Cerebellar nuclear complex (tissue), 1 donor: Measurements from ENCODE around the gene GOLM1.

Experiments used
- DNase-seq, 2 experiments: peaks; one replicate each; lab custom pipeline; 2025; lab: John Stamatoyannopoulos, UW

The GOLM1 gene

DNA sequence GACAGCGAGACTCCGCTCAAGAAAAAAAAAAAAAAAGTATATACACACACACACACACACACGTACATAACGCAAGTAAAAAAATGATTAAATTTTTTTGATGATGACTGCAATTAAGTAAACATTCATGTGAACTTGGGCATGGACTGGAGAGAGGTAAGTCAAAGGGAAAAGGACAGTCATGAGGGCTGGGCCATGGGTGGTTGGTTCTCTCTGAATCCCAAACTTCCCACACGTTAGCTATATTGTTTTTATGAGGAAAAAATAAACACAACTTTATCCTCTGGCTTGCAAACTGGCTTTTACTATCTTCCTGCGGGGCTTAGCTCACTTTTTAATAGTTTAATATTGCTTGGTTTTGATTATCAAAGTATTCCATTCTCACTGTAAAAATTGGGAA lies 53.7 kb downstream of the GOLM1 start:
- DNase-seq, result no peak

- no peak for DNase-seq
Measured at GRCh38 chr9:86043999-86044398, 55.4 kb downstream of the GOLM1 start.

DNA sequence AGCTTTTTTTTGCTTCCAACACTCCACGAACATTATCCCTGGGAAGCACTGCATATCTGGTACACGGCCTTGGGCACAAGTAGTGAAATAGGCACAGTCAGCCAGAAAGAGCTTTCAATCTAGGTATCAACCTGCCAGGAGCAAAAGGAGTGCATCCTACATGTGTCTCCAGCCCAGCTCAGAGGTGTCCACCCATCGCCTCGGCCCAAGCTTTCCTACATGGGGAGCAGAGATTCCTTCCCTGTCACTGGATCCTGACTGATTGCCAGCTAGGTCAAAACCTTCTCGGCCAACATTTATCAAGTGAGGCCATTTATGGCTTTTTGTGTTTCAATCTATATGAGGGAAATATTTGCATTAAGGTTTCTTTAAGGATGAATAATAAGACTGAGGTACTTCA lies 55.8 kb downstream of the GOLM1 start:
- no peak for DNase-seq

DNA sequence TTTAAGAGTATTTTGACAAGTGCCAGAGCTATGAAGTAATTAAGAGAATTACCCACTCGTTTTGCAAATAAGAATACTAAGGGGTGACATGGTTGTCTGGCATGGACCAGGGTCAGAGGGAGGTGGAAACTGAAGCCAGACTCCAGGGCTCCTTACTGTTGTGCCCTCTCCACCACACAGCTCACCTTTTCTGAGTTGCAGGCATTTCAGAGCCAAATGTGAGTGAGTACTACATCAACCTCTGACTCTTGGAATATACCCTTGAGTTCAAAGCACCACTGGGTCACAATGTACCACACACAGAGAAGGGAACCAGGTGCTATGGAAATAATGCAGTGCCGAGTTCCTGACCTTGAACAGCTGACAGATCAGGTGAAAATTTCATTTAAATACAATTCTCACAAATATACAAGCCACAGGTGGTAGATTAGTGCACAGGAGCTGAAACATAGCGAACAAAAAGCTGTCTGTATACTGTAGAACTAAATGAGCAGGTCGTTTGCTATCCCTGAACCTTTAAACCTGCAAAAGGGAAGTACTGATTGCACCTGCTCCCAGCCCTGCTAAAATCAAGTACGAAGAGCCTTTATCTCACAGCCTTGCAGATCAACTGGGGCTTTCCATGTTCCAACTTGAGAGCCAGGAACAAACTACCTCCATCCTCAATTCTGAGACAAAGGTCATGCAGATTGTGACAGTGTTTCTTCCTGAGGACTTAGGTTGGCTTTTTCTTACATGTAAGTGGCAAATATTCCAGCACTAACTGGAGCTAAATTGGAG lies 57.0 kb downstream of the GOLM1 start:
- no peak for DNase-seq

DNA sequence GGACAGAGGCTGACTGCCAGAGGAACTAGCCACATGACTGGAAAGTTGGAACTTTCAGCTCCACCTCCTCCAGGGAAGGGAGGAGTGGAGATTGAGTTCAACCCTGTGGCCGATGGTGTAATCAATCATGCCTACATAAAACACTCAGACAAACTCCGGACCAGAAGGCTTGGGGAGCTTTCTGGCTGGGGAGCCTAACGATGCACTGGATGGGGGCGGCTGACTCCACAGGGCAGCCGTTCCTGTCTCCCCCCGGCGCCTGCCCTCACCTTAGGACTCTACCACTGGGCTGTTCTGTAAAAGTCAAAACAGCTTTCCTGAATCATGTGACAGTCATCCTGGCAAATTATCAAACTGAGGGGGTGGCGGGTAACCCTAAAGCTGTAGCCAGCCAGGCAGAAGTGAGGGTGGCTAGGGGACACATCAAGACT lies 58.0 kb downstream of the GOLM1 start:
- no peak for DNase-seq

GRCh38 chr9:86040861-86041155 lies 58.5 kb downstream of the GOLM1 start:
- DNase-seq, result no peak

- DNase-seq, result no peak
Measured at GRCh38 chr9:86039991-86040860, 59.1 kb downstream of the GOLM1 start.

GRCh38 chr9:86036555-86036954 lies 62.8 kb downstream of the GOLM1 start:
- DNase-seq, result no peak

DNA sequence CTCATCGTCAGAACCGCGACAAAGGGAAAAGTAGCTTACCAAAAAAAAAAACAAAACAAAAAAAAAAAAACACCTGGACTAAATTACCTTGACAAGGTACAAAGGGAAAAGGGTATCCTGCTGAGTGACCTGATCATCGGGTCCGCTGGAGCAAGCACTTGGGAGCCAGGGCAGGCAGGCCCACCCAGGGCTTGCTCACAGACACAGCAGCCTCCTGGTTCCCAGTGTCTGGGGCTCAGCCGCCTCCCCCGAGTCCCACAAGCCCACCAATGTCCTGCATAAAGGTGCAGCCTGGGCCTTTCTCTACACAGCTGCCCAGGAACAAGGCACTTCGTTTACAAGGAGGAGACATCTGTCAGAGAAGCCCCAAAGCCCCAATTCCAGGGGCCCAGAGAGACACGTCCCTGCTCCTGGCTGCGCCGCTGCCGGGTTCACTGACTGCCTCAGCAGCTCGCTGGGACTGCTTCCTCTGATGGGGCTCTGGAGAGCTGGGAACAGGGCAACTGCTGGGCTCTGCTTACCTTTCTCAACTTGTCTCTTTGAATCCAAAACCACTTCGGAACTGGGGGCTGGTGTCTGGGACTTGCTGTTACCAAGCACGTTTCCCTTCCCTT lies 63.4 kb downstream of the GOLM1 start:
- no peak for DNase-seq

- DNase-seq, result no peak
Measured at GRCh38 chr9:86034863-86035734, 64.3 kb downstream of the GOLM1 start.

DNA sequence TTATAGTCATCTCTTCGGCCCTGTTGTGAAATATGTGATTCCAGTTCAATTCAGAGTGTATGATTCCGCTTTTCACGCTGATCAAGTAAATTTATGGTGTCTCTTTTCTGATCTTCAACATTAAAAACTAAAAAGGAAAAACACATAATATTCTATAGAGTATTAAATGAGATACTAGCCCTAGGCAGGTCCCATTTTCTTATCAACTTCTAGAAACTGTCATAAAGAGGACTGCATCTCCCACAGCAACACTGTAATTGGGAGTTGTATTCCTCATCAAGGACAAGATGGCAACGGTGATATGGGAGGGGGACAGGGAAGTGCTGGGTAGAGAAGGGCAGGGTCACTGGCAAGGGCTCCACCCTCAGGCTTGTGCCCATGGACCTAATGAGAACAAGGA lies 71.6 kb downstream of the GOLM1 start:
- DNase-seq, result no peak

DNA sequence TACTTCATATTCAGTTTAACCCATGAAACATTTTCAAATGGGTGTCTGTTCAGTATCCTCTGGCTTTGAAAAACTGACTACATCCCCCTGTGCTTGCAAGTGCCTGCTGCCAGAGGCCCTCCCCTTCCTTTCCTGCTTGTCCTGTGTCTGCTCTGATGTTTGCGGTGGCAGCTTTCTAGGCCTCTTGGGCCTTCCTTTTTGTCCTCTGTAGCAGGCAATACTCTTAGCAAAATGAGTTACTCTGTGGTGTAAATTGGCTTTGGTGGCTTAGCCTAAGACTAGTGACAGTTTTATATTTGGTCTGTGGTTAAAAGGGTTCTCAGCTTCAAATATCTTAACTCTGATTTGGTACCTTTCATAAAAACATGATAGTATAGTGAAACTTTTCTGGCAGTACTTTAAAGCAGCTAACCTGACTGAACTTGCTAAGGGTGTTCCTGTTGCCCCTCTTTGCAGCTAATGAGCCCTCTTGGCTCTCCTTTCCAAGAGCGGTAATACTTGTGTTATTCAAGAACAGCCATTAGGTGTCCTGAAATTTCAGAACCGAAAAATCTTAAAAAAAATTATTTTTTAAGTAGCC lies 76.6 kb downstream of the GOLM1 start:
- DNase-seq, result no peak

GRCh38 chr9:86021166-86021565 lies 78.2 kb downstream of the GOLM1 start:
- DNase-seq, result no peak

GRCh38 chr9:86020731-86021130 lies 78.6 kb downstream of the GOLM1 start:
- DNase-seq, result no peak

DNA sequence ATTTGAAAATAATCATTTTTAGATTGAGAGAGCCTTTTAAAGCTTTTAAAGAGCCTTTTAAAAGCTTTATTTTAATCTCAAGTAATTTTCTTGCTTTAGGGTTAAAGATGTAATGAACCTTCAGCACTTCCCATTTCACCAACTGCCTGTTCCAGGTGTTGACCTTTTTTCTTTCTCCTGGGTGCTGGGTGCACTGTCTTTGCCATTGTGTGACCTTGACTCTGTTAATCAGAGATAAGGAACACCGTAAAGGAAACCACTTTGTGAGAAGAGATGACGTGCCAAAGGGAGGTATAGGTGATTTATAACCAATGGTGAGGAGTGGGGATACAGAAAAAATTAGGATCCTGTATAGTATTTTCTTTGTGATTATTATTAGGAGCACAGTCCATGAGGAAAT lies 90.2 kb downstream of the GOLM1 start:
- DNase-seq, result no peak

DNA sequence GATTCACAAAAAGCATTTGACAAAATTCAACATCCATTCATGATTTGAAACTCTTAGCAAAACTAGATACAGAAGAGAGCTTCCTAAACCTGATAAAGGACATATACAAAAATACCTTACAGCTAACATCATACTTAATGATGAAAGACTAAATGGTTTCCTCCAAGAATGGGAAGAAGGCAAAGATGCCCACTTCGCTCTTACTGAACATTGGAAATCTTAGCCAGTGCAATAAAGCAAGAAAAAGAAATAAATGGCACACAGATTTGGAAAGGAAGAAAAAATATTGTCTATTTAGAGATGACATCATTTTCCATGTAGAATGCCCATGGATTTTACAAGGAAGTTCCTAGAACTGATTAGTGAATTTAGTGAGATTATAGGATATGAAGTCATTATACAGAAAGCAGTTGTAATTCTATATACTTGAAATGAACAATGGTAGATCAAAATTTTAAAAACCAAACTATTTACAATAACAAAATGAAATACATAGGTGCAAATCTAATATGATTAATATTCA lies 94.0 kb downstream of the GOLM1 start:
- DNase-seq, result no peak

GRCh38 chr9:85995599-85995998 lies 103.8 kb downstream of the GOLM1 start:
- DNase-seq, result no peak

DNA sequence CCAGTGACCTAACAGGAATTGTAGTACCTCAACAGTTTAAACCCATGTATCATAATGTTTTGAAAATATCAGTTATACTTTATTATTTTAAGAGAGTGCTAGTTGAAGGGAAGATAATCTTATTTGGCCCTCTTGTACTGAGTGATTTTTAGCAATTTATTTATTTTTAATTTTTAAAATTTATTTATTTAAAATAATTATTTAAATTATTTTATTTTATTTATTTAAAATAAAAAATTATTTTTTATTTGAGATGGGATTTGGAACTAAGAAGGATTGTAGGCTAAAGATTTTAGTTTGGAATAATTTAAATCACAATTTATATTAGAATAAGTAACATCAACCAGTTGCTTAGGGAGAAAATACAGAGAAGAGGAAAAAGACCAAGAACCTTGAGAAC lies 104.3 kb downstream of the GOLM1 start:
- no peak for DNase-seq

DNA sequence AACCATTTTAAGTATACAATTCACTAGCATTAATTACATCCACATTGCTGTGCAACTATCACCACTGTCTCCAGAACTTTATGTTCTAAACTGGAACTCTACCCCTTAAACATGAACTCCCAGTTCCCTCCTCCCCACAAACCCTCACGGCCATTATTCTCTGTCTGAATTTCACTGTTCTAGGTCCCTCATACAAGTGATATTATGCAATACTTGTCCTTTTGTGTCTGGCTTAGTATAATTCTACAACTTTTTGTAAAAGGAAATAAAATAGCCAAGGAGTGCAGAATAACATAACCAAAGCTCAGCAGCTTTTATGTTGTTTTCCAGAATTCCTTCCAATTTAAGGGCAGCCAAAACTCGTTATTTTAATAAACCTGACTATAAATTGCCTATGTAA lies 105.2 kb downstream of the GOLM1 start:
- no peak for DNase-seq

DNA sequence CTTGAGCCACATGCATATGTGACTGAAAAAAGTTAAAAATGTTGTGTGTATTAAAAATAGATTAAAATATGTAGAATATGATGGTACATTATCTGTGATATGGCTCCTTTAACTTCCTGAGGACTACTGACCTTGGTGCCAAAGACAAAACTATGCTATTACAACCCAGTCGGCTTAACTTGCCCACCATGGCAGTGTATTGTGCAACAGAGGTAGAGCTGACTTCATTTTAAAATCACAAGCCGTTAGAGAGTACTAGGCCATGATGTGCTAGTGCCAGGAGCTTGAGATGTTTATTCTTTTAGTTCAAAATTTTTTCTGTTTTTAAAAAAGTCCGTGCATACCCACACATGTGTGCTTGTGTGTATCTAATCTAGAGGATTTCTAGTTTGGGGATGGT lies 112.1 kb downstream of the GOLM1 start:
- DNase-seq, result no peak

- no peak for DNase-seq
Measured at GRCh38 chr9:85984457-85984856, 114.9 kb downstream of the GOLM1 start.
